Glomerular visceral epithelial cell (primary cell): ENCODE data around the gene TXNL4A.
A peak's percentile ranks its signal among the peaks of the same experiment; 100 is the strongest.
"Not testable (repeated sequence)": the region's sequence is repeated elsewhere in the genome, so short reads cannot be mapped to it uniquely, and the experiment has no call there.

Experiments used
- DNase-seq: peaks from one replicate; pipeline ENCODE4 v3.0.0-alpha.2; 2016; ENCODE audit errors: extremely low spot score

Gene TXNL4A

DNA sequence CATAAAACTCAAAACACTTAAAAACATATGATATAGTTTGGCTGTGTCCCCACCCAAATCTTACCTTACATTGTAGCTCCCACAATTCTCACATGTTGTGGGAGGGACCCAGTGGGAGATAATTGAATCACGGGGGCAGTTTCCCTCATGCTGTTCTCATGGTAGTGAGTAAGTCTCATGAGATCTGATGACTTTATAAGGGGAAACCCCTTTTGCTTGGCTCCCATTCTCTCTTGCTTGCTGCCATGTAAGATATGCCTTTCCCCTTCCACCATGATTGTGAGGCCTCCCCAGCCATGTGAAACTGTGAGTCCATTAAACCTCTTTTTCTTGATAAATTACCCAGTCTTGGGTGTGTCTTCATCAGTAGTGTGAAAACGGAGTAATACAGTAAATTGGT is 11.3 kb upstream of the TXNL4A start:
- not testable (repeated sequence) for DNase-seq

DNA sequence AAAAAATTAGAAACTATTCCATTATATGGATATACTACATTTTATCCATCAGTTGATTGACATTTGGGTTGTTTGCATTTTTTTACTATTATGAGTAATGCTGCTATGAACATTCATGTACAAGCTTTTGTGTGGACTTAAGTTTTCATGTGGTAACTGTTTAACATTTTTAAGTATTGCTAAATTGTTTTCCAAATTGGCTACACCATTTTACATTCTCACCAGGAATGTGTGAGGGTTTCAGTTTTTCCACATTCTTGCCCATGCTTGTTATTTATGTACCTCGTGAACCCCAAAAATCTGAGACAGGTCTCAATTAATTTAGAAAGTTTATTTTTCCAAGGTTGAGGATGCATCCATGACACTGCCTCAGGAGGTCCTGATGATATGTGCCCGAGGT is 3.1 kb upstream of the TXNL4A start:
- no peak for DNase-seq

DNA sequence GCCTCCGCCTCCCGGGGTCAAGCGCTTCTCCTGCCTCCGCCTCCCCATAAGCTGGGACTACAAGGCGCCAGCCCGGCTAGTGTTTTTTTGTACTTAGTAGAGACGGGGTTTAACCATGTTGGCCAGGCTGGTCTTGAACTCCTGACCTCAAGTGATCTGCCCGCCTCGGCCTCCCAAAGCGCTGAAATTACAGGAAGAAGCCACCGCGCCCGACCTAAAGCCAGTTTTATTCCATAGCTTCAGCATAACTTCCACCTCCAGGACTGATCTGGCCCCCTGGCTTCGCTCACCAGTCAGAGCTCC is 783 bp upstream of the TXNL4A start:
- DNase-seq, result no peak

DNA sequence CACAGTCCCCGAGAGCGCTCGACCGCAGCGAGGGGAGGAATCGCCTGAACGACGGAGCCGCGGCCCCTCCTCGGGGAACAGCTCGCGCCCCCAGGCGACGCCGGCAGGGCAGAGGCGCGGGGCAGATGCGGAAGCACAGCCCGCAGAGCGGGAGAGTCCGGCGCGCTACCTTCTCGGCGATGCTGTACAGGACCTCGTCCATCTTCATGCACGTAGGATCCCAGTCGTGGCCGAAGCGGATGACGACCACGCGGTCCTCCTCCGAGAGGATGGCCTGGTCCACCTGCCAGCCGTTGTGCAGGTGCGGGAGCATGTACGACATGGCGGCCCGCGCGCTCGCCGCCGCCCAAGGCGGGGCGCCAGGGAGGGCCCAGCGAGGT is 302 bp downstream of the TXNL4A start:
- DNase-seq, result peak; percentile 48

DNA sequence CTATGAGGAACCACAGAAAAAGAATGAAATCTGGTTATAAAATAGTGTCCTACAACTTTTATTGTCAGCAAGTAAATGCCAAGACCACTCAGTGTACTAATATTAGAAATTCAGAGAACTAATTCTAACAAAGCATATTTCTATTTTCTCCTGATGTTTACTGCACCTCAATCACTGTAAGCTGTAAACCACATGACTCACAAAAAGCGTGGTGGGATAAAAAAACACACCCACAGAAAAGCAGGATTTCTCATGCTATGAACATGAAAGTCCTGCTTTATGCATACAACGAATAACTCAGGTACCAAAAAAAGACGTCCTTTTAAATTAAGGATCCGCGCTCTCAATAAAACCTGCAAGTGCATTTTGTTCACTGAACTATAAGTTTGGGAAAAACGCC is 797 bp downstream of the TXNL4A start:
- DNase-seq, result no peak

DNA sequence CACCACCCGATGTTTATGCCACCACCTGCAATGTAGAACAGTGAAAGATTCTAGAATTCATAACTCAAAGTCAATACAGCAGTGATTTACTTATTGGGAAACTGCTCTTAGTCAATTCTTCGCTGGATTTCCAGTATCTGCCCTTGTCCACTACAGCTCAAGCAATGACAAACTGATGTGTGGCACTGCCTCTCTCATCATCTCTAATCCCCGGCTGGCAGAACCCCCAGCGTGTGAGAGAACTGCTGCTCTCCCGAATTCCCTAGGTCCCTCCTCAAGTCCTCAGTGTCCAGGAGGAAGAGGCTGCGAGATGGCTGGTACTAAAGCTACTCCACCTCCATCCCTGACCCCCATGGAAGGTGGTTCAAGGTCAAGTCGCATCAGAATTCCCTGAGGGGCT is 1.6 kb downstream of the TXNL4A start:
- DNase-seq, result no peak

DNA sequence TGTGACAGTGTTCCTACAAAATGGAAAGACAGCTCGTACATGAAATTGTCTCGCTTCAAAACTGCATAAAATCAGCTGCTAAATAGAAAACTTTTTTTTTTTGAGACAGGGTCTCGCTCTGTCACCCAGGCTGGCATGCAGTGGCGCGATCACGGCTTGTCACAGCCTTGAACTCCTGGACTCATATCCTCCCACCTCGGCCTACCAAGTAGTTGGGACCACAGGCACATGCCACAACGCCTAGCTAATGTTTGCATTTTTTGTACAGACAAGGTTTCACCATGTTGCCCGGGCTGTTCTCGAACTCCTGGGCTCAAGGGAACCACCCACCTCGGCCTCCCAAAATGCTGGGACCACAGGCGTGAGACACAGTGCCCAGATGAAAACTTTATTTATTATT is 3.2 kb downstream of the TXNL4A start:
- no peak for DNase-seq

DNA sequence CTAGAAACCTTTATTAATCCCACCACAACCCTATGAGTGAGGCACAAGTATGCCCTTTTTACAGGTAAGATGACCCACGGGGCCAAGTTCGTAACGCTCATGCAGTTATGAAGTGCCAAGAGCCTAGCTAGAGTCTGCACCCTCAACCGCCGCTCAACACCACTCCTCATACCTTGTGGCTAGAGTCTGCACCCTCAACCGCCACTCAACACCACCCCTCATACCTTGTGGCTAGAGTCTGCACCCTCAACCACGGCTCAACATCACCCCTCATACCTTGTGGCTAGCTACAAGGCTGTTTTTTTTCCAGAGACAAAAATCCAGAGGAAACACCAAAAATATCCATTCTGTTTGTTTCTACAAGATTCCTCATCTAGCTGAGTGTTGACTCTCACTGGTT is 4.6 kb downstream of the TXNL4A start:
- no peak for DNase-seq

DNA sequence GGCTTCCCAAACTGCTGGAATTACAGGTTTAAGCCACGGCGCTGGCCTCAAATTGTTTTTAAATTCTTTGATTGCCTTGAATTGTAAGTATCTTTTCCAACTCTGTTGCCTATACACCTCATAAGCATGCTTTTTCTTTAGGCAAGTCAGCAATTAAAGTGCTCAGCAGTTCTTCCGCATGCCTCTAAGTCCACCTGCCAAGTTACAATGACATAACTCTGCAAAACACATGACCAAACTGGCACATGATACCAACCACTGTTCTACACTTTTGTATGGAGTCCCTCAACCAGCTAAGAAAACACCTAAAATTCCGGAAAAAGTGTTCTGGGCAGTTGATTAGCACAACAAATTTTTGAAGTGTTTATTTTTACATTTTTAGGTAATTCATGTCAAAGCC is 5.1 kb downstream of the TXNL4A start:
- no peak for DNase-seq

DNA sequence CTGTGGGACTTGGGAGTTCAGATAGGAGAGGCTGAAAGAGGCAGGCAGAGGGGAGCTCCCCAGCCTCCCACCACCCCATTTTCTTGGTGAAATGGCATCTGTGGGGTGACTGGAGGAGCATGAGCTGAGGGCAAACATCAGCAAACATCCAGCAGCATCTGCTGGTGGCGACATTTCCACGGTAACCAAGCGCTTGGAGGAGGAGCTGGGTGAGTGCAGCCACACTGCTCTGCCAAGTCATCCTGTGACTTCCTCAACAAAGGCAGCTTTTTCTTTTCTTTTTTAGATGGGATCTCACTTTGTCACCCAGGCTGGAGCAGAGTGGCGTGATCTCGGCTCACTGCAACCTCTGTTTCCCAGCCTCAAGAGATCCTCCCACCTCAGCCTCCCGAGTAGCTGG is 5.6 kb downstream of the TXNL4A start:
- no peak for DNase-seq

DNA sequence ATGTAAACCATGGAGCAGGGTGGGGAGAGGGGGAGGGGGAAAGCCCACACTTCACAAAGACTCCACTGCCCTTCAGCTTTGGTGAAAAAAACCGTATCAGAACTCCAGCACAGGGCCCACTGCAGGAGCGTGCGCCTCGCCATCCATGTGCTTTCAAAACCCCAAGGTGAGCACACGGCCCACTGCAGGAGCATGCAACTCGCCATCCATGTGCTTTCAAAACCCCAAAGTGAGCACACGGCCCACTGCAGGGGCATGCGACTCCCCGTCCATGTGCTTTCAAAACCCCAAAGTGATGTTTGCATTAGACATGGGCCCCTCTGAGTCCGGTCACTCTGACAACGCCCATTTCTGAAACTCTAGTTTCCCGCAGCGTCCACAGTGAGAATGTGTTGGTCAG is 7.8 kb downstream of the TXNL4A start:
- no peak for DNase-seq

DNA sequence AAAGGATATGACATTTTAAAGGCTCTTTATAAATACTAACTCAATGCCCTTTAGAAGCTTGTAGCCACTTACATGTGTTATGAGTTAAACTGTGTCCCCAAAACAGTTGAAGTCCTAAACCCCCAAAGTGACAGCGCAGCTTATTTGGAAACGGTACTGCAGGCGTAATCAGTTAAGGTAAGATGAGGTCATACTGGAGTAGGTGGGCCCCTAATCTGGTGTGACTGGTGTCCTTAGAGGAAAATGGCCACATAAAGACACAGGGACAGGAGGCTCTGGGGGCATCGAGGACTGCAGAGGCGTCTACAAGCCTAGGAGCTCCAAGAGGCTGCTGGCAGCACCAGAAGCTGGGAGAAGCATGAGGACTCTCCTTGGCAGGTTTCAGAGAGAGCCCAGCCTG is 8.5 kb downstream of the TXNL4A start:
- DNase-seq, result no peak

DNA sequence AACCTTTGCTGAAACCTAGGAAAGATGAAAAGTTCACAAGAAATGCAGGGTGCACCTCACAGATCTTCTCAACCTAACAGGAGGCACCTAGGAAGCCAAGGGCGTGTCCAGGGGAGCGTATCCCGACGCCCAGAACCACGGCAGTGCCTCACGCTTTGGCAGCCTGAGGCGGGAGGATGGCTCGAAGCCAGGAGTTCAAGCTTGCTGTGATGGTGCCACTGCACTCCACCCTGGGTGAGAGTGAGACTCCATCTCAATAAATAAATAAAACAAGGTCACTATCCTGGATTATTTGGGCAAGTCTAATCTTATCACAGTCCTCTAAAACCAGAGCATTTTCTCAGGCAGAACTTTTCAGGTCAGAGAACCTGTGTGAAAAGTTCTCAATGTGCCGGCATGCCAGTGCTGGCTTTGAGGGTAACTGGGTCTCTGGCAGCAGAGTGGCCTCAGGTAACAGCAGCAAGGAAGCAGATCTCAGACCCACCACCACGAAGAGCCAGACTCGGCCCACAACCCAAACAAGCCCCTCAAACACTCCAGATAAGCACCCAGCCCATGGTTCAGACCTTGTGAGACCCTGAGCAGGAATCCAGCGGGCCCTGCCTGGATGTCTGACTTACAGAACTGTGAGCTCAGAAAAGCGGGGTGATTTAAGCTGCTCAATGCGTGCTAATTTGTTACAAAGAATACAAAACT is 12.2 kb downstream of the TXNL4A start:
- DNase-seq, result no peak

DNA sequence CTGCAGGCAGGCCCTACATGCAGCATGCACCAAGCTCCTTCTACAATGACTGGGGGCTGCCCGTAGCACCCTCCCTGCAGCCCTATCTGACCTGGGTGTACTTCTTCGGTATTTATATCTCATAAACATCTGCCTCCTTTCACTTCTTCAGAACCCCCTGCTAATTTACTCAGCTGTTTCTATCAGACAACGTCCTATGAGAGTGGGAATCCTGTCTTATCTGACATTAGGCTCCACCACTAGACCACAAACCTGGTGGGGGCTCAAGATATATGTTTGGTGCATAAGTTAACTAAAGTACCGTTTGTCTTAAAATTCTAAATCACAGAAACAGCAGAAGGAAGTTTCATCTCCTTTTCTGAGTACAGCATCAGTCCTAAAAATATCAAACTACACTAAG is 13.3 kb downstream of the TXNL4A start:
- no peak for DNase-seq

DNA sequence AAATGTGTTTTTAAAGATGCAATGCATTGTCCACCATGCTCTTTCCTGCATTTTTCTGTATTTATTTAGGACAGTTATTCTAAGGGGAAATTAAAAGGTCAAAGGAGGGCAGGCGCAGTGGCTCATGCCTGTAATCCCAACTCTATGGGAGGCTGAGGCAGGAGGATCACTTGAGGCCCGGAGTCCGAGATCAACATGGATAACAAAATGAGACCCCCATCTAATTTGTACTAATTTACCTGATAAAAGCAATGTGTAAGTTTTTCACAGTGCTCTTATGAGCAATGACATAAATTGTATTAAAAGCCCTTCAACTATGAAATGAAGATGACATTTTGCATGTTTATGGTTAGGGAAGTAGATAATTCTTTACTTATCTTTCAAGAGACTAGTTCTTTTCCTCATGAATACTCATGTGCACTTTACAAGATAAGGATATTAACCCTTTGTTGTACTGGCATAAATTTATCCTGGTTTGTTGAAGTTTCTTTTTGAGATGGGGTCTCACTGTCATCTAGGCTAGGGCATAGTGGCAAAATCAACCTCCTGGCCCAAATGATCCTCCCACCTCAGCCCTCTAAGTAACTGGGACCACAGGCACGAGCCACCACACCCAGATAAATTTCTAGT is 14.2 kb downstream of the TXNL4A start:
- no peak for DNase-seq

DNA sequence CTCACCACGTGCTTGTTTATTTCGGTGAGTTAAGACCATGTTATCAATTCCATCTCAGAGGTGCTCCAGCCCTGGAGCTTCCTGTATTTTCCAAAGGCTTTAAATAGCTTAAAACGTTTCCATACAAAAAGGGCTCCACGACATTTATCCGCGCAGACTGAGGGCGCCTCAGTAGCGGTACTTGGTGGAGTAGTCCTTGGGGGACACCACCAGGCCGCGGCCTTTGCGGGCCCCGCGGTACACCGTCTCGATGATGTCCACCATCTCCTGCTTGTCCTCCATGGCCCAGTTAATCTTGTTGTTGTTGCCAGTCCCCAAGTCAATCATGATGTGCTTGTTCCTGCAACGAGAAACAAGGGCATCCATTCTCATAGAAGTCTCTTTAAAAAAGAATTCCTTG is 14.8 kb downstream of the TXNL4A start:
- DNase-seq, result no peak

DNA sequence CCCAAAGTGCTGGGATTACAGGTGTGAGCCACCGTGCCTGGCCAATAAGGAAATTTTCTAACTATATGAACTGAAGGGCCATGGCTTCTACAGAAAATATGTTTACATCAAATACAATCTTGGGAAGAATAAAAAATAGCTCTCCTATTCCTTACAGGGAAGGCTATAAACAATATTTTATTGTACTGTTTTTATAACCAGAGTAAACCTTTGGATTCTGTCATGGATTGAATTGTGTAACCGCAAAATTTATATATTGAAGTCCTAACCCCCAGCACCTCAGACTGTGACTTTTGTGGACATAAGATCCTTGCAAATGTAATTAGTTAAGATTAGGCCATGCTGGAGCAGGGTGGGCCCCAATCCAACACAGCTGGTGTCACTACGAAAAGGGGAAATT is 15.6 kb downstream of the TXNL4A start:
- DNase-seq, result no peak

DNA sequence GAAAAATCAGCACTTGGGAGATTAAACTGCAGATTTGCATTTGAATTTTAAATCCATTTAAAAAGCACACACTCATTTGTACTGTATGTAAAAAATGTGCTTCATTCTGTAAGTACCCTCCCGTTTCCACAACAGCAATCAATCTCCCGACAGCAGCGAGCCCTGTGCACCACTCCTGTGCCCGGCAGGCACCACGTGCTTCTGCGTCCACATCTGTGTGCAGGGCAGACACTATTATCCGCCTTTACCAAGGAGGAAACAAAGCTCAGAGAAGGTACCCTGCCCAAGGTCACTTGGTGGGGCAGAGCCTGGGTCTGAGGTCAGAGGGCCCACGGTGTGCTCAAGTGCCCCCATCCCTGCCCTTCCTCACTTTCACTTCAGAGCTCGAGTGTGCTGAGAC is 16.4 kb downstream of the TXNL4A start:
- DNase-seq, result no peak

DNA sequence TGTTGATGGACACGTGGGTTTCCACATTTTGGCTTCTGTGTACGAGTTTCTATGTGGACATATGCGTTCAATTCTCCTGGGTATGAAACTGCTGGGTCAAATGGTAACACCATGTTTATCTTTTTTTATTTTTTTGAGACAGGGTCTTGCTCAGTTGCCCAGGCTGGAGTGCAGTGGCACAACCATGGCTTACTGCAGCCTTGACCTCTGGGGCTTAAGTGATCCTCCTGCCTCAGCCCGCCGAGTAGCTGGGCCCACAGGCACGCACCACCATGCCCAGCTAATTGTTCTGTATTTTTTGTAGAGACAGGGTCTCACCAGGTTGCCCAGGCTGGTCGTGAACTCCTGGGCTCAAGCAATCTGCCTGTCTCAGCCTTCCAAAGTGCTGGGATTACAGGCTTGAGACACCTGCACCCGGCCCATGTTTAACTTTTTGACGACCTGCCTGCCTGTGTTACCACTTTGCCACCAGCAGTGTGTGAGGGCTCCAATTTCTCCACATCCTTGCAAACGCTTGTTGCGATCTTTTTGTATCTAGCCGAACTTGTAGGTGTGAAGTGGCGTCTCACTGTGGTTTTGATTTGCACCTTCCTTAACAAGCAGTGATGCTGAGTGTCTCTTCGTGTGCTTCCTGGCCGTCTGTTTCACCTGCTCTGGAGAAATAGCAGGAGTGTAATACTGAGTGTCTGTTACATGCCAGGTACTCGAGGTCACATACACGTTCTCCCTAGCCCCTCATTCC is 17.0 kb downstream of the TXNL4A start:
- DNase-seq, result no peak

DNA sequence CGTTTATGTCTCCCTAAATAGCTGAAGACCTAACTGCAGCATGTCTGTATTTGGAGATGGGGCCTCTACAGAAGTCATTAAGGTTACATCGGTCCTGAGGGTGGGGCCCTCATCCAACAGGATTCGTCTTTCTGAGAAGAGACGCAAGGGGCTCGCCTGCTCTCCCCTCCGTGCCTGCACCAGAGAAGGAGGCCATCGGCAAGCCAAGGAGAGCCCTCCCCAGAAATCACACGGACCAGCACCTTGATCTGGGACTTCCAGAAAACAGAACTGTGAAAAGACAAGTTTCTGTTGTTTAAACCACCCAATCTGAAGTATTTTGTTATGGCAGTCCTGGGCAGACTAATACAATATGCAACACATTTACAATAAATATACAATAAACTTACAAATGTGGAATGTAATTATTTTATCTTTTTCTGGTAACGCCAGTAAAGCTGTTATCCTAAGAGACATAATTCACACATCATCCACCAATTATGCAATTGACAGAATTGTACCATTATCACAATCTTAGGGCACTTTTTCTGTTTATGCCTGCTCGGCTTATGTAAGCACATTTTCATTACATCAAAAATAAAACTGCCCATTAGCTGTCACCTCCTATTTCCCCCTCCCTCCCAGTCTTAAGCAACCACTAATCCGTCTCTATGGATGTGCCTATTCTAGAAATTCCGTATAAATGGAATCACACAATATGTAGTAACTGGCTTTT is 17.8 kb downstream of the TXNL4A start:
- no peak for DNase-seq

DNA sequence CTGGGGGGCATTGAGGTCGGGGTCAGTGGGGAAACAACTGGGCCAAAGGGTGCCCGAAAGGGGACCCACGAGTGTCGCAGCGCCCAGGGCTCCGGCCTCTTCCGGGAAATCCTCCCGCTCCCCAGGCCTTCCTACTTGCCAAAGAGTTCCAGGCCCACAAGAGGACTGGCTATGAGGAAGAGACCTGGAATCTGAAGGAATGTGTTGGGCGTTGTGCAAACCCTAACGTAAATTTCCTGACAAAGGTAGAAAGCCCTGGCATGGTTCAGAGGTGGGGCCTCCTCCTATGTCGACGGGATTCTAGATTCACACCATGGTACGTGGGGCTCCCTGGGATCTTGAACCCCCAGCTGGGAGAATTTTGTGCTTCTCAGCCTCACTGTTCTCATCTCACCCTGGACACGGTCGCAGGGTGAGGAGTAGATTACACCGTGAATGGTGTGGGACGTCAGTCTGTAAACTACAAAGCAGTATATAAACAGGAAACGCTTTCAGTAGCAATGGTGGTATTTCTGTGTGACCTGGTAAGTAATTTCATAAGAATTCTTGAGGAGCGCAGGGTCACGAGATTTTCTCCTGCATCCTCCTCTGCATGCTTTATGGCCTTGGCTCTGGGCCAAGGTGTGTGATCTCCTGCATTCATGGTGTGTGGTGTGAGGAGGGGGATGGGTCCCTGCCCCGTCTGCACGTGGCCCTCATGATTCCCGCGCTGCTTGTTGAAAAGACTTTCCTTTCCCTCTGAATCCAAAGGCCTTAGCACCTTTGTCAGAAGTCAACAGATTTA is 23.1 kb downstream of the TXNL4A start:
- peak; percentile 77 for DNase-seq
